Caco-2 (cell line): ENCODE measurements around the gene NDUFV1. TPM values are rescaled to one million over a fixed set of nuclear protein-coding genes. Genes with fewer than 3 reads are reported as not detected.
"Not testable (repeated sequence)": the region's sequence is repeated elsewhere in the genome, so short reads cannot be mapped to it uniquely, and the experiment has no call there.

Experiments used
- BruUV-seq: library from RNA; stranded (reverse); fragments of 400-500 nt; replicated peaks from 2 replicates; lab custom pipeline; 2021; lab: Mats Ljungman, UMichigan
- CTCF ChIA-PET: fragments of 300-600 bp; sonication (Branson Sonifier 250); formaldehyde crosslinking; loops from one replicate; lab custom pipeline; 2022; ENCODE audit warnings: antibody characterized with exemption; lab: Charles Lee
- POLR2A ChIA-PET: fragments of 300-600 bp; sonication (Branson Sonifier 250); formaldehyde crosslinking; loops from one replicate; lab custom pipeline; 2022; ENCODE audit warnings: antibody characterized with exemption; lab: Charles Lee
- DNase-seq, 2 experiments: peaks; one replicate each; pipeline versions ENCODE4 v3.0.0 to v3.0.0-alpha.2; 2020 to 2022
- H3K27me3 ChIP-seq: replicated peaks from 2 replicates; pipeline ENCODE4 v1.6.0; 2011; ENCODE audit warnings: low read length; ENCODE audit not compliant: control insufficient read depth, insufficient read depth
- H3K36me3 ChIP-seq: 2 replicates; pipeline ENCODE4 v1.5.1; 2011; ENCODE audit warnings: low read length; ENCODE audit not compliant: control insufficient read depth, insufficient read depth
- H3K4me1 ChIP-seq: fragments of 250-450 bp; sonication (Bioruptor Pico); 2 replicates; pipeline ENCODE4 v1.5.1; 2020; ENCODE audit warnings: mild to moderate bottlenecking
- H3K4me3 ChIP-seq: 2 replicates; pipeline ENCODE4 v1.5.1; 2011; ENCODE audit warnings: low read depth, mild to moderate bottlenecking, control low read depth, low read length
- H3K9me3 ChIP-seq: fragments of 250-450 bp; sonication (Bioruptor Pico); 2 replicates; pipeline ENCODE4 v1.5.1; 2020; ENCODE audit warnings: mild to moderate bottlenecking, moderate library complexity
- H3K27ac Mint-ChIP-seq: one replicate; pipeline ENCODE4 v1.8.0; 2022; ENCODE audit warnings: mixed read lengths; ENCODE audit not compliant: unreplicated experiment
- H3K27me3 Mint-ChIP-seq: one replicate; pipeline ENCODE4 v1.8.0; 2022; ENCODE audit warnings: mixed read lengths; ENCODE audit not compliant: insufficient read depth, unreplicated experiment
- H3K36me3 Mint-ChIP-seq: one replicate; pipeline ENCODE4 v1.8.0; 2022; ENCODE audit warnings: mild to moderate bottlenecking, mixed read lengths; ENCODE audit not compliant: insufficient read depth, unreplicated experiment
- H3K4me1 Mint-ChIP-seq: one replicate; pipeline ENCODE4 v1.8.0; 2022; ENCODE audit warnings: low read depth, mixed read lengths; ENCODE audit not compliant: unreplicated experiment
- H3K4me3 Mint-ChIP-seq: one replicate; pipeline ENCODE4 v1.8.0; 2022; ENCODE audit warnings: mild to moderate bottlenecking, moderate library complexity, mixed read lengths; ENCODE audit not compliant: unreplicated experiment
- H3K9me3 Mint-ChIP-seq: one replicate; pipeline ENCODE4 v1.8.0; 2022; ENCODE audit warnings: mixed read lengths; ENCODE audit not compliant: unreplicated experiment
- intact Hi-C: fragments of 100-400 bp; cut with micrococcal nuclease; formaldehyde crosslinking; loops from one replicate; pipeline ENCODE4 v1.10.0; 2022; ENCODE audit not compliant: unreplicated experiment
- total RNA-seq: library from RNA; stranded (reverse); gene quantifications from 2 replicates; pipeline ENCODE4 v1.2.3, GENCODE V29; 2022
- TF ChIP-seq, protein P1 (sequence below), 2 experiments: fragments of 200-600 bp in 1 of 2; IDR thresholded peaks; 1 replicate in 1 of 2; 2 replicates in 1 of 2; pipeline versions ENCODE4 v1.5.1 to v1.8.0; 2011 to 2022; ENCODE audit warnings: antibody characterized with exemption in 1 of 2, control low read depth in 1 of 2, inconsistent platforms in 1 of 2, low read depth in 1 of 2, low read length in 1 of 2, mild to moderate bottlenecking in 1 of 2, moderate library complexity in 1 of 2; ENCODE audit not compliant: insufficient read depth in 1 of 2, severe bottlenecking in 1 of 2, unreplicated experiment in 1 of 2

The NDUFV1 gene
- total RNA-seq, 1 experiment from 2014 or later, result 358 TPM

DNA sequence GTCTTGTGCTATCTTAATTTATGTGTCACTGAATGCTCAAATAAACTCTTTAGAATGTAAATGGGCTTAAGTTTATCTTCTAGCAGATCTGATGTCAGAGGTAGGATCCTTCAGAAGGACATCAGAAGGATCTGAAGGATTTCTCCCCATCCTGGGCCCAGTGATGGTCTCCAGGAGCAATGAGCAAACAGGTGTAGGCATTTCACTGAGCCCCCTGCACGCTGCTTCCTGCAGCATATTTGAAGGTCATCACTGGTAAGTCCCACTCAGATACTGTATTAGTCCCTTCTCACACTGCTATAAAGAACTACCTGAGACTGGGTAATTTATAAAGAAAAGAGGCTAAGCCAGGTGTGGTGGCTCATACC is 18.6 kb upstream of the NDUFV1 start:
- no peak for DNase-seq
- Histone ChIP-seq H3K9me3 (no peaks in the 10 kb centered on the region), H3K36me3 (peaks cover 19% of the 10 kb centered on the region), H3K27me3 (no peaks in the 10 kb centered on the region), H3K4me1 (peaks cover 10% of the 10 kb centered on the region), H3K4me3 (no peak overlapping the region)
- no peak overlapping the region for H3K4me3 Mint-ChIP-seq
- no peaks in the 10 kb centered on the region for H3K9me3 Mint-ChIP-seq
- no peaks in the 10 kb centered on the region for H3K27me3 Mint-ChIP-seq
- TF ChIP-seq, protein P1, sequence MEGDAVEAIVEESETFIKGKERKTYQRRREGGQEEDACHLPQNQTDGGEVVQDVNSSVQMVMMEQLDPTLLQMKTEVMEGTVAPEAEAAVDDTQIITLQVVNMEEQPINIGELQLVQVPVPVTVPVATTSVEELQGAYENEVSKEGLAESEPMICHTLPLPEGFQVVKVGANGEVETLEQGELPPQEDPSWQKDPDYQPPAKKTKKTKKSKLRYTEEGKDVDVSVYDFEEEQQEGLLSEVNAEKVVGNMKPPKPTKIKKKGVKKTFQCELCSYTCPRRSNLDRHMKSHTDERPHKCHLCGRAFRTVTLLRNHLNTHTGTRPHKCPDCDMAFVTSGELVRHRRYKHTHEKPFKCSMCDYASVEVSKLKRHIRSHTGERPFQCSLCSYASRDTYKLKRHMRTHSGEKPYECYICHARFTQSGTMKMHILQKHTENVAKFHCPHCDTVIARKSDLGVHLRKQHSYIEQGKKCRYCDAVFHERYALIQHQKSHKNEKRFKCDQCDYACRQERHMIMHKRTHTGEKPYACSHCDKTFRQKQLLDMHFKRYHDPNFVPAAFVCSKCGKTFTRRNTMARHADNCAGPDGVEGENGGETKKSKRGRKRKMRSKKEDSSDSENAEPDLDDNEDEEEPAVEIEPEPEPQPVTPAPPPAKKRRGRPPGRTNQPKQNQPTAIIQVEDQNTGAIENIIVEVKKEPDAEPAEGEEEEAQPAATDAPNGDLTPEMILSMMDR (IDR thresholded peaks at IDR 0.05; ENCODE audit: insufficient read depth in 1 of 2, low read depth in 1 of 2, low read length in 1 of 2, severe bottlenecking in 1 of 2, unreplicated experiment in 1 of 2), result no peak
- ChIA-PET POLR2A (no interaction called here), CTCF (no interaction called here)
- peaks cover 20% of the 10 kb centered on the region for H3K4me1 Mint-ChIP-seq
- no peak overlapping the region for H3K27ac Mint-ChIP-seq
- intact Hi-C loops, result loop anchor here (10.0 kb wide), 1 partner anchor 343 kb away; no protein-coding TSS in a partner anchor
- no TSS peak for BruUV-seq
- H3K36me3 Mint-ChIP-seq, result peaks cover 67% of the 10 kb centered on the region

DNA sequence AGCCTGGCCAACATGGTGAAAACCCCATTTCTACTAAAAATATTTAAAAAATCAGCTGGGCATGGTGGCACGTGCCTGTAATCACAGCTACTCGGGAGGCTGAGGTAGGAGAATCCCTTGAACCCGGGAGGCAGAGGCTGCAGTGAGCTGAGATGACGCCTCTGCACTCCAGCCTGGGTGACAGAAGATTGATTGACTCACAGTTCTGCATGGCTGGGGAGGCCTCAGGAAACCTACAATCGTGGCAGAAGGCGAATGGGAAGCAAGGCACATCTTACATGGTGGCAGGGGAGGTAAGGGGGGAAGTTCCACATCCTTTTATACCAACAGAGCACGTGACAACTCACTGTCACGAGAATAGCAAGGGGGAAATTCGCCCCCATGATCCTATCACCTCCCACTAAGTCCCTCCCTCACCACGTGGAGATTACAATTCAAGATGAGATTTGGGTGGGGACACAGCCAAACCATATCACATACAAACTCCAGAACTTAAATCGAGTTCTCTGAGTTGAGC is 17.8 kb upstream of the NDUFV1 start:
- H3K27me3 ChIP-seq, H3K4me3 Mint-ChIP-seq, H3K9me3 Mint-ChIP-seq, DNase-seq, H3K4me3 ChIP-seq, H3K27ac Mint-ChIP-seq, CTCF ChIA-PET, H3K9me3 ChIP-seq, H3K27me3 Mint-ChIP-seq, BruUV-seq, POLR2A ChIA-PET: not testable (repeated sequence)
- intact Hi-C loops, result loop anchor here (10.0 kb wide), 1 partner anchor 344 kb away; no protein-coding TSS in a partner anchor
- Mint-ChIP-seq H3K4me1 (peaks cover 15% of the 10 kb centered on the region), H3K36me3 (peaks cover 60% of the 10 kb centered on the region)
- Histone ChIP-seq H3K4me1 (peaks cover 13% of the 10 kb centered on the region), H3K36me3 (peaks cover 19% of the 10 kb centered on the region)

DNA sequence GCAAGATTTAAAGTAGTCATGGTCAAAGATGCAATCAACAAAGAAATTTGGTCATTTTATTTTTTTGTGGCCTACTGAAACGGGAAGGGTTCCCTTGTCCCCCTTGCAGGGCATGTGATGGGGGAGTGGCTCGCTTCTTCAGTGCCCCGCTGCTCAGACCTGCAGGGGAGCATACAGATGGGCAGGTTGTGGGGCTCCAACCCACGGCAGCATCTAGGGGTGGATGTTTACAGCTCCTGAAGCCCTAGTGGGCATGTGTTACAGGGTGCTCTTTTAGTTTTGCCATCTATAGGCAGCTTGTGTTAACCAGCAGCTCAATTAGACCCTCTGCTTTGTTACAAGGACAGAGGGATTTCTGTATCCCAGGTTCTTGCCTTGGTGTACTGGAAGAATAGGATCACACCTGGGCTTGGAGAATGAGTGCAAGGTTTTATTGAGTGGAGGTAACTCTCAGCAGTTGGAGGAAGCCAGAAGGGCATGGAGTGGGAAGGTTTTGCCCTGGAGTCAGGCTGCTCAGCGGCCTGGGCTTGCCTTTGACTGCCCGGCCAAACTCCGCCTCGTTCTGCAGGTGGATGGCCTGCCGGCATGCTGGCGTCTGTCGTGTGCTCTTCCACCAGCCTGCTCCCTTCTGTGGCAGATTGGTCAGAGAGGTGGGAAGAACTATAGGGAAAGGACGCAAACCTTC is 13.7 kb upstream of the NDUFV1 start:
- Mint-ChIP-seq H3K9me3 (no peaks in the 10 kb centered on the region), H3K36me3 (peaks cover 20% of the 10 kb centered on the region), H3K27ac (no peak overlapping the region), H3K27me3 (no peaks in the 10 kb centered on the region), H3K4me3 (no peak overlapping the region), H3K4me1 (no peaks in the 10 kb centered on the region)
- BruUV-seq, result no TSS peak
- peaks cover 7% of the 10 kb centered on the region for H3K9me3 ChIP-seq
- H3K4me1 ChIP-seq, result 0 out of 2 replicates have a peak, but pooled peaks cover 4% of the 10 kb centered on the region
- intact Hi-C loops, result no loop called here
- H3K36me3 ChIP-seq, result no peaks in the 10 kb centered on the region
- no peak for DNase-seq
- ChIA-PET CTCF (interaction anchor here (0.7 to 1.2 kb wide), 4 partner anchors 10 to 93 kb away, joined by 3 to 5 read pairs (median 4); partner anchors contain the start of genes CABP2 and GSTP1), POLR2A (interaction anchor here (1.1 kb wide), 1 partner anchor 9 kb away, joined by 7 read pairs; the partner anchor contains the start of gene GSTP1)
- H3K4me3 ChIP-seq, result no peak overlapping the region
- no peaks in the 10 kb centered on the region for H3K27me3 ChIP-seq
- TF ChIP-seq, protein P1 (IDR thresholded peaks at IDR 0.05; ENCODE audit: insufficient read depth in 1 of 2, low read depth in 1 of 2, low read length in 1 of 2, severe bottlenecking in 1 of 2, unreplicated experiment in 1 of 2), result no peak
